ENCODE measurements around the gene RPS15. TPM values are rescaled to one million over a fixed set of nuclear protein-coding genes. Genes with fewer than 3 reads are reported as not detected.

RPS15 gene
- total and polyA plus RNA-seq, 10 of the 15 experiments (the other 5 are each of a cell fraction or from before 2014, with no cell fraction given), result 559 to 3,158 (median 1,413) TPM

- Histone ChIP-seq H3K27me3 (replicated peaks in 1 of 2; ENCODE audit: control insufficient read depth in 2 of 2, insufficient read depth in 2 of 2, low read length in 1 of 2) (peaks cover 5 to 8% of the 10 kb centered on the region in 2 experiments; a peak in 3 of 4 replicates), H3K36me3 (ENCODE audit: control insufficient read depth in 2 of 2, insufficient read depth in 2 of 2, low read length in 1 of 2) (no peaks in the 10 kb centered on the region), H3K4me2 (ENCODE audit: control insufficient read depth, insufficient read depth) (no peak overlapping the region), H3K4me1 (ENCODE audit: control insufficient read depth, insufficient read depth, low read length) (peaks cover 3% of the 10 kb centered on the region), H4K20me1 (ENCODE audit: control insufficient read depth, insufficient read depth) (no peaks in the 10 kb centered on the region), H3K9ac (ENCODE audit: control insufficient read depth, insufficient read depth, low read length) (no peak overlapping the region), H3K27ac (ENCODE audit: control insufficient read depth, insufficient read depth) (no peak overlapping the region), H3K79me2 (ENCODE audit: control insufficient read depth, insufficient read depth, low read length) (no peaks in the 10 kb centered on the region), H3K9me3 (replicated peaks; ENCODE audit: control insufficient read depth, insufficient read depth, low read length) (no peaks in the 10 kb centered on the region; the same call in 2 of the 3 replicates), H3K4me3 (no peak overlapping the region), H2AFZ (ENCODE audit: control insufficient read depth, low read depth, low read length) (no peak overlapping the region)
- POLR2A ChIA-PET, result interaction anchor here (0.6 kb wide), 1 partner anchor 16 kb away, joined by 3 read pairs; no protein-coding TSS in a partner anchor
- SMC1A ChIA-PET (ENCODE audit: uncharacterized antibody, unreplicated experiment), result no interaction called here
- TF ChIP-seq FOXK2 (IDR thresholded peaks at IDR 0.05) (no peak), ZBTB33 (IDR thresholded peaks at IDR 0.05) (no peak), RFX5 (IDR thresholded peaks at IDR 0.05; ENCODE audit: low read depth, low read length) (no peak), SUPT20H (IDR thresholded peaks at IDR 0.05; ENCODE audit: borderline replicate concordance, control insufficient read depth, low read depth, low read length) (no peak), SP1 (IDR thresholded peaks at IDR 0.05; ENCODE audit: low read depth, low read length) (no peak), NFYA (IDR thresholded peaks at IDR 0.05; ENCODE audit: borderline replicate concordance, low read depth, low read length) (no peak), BCL3 (IDR thresholded peaks at IDR 0.05; ENCODE audit: borderline replicate concordance, insufficient read depth, low read depth, low read length, poor library complexity, severe bottlenecking) (no peak), SMARCA5 (IDR thresholded peaks at IDR 0.05) (no peak), SMAD1 (IDR thresholded peaks at IDR 0.05; ENCODE audit: low read depth, partially characterized antibody) (no peak), ZZZ3 (IDR thresholded peaks at IDR 0.05; ENCODE audit: control insufficient read depth, insufficient read length, low read depth) (no peak), ZBTB11 (CRISPR knock-in tag; IDR thresholded peaks at IDR 0.05) (no peak), POU2F2 (IDR thresholded peaks at IDR 0.05; ENCODE audit: borderline replicate concordance, low read depth, low read length) (no peak), NKRF (conservative IDR thresholded peaks at IDR 0.05) (no peak), RB1 (IDR thresholded peaks at IDR 0.05; ENCODE audit: borderline replicate concordance) (no peak)
- RAD21 ChIA-PET (ENCODE audit: unreplicated experiment), result no interaction called here
- CTCF ChIA-PET, result no interaction called here
- DNase-seq (ENCODE audit: low read depth, low spot score), result no peak
- no peak for ATAC-seq
- FAIRE-seq, result no peak
- in situ Hi-C loops (cut with MboI), result no loop called here
- BruUV-seq (replicated peaks), result no TSS peak
- intact Hi-C loops (cut with micrococcal nuclease; ENCODE audit: unreplicated experiment), result no loop called here
- WGBS (ENCODE audit: insufficient coverage, insufficient replicate concordance, low lambda C conversion rate, missing lambda C conversion rate), result 51% methylated on average over 27 of the region's 30 CpGs
Measured at GRCh38 chr19:1452802-1453524, 14.8 kb downstream of the RPS15 start.
